NCI-H524 (cell line): ENCODE results near the gene SYNPR.
A peak's percentile ranks its signal among the peaks of the same experiment; 100 is the strongest.
"Not testable (repeated sequence)": the region's sequence is repeated elsewhere in the genome, so short reads cannot be mapped to it uniquely, and the experiment has no call there.

Source experiments
- DNase-seq, 2 experiments: peaks; one replicate each; lab custom pipeline; 2025; lab: John Stamatoyannopoulos, UW

SYNPR gene

DNA sequence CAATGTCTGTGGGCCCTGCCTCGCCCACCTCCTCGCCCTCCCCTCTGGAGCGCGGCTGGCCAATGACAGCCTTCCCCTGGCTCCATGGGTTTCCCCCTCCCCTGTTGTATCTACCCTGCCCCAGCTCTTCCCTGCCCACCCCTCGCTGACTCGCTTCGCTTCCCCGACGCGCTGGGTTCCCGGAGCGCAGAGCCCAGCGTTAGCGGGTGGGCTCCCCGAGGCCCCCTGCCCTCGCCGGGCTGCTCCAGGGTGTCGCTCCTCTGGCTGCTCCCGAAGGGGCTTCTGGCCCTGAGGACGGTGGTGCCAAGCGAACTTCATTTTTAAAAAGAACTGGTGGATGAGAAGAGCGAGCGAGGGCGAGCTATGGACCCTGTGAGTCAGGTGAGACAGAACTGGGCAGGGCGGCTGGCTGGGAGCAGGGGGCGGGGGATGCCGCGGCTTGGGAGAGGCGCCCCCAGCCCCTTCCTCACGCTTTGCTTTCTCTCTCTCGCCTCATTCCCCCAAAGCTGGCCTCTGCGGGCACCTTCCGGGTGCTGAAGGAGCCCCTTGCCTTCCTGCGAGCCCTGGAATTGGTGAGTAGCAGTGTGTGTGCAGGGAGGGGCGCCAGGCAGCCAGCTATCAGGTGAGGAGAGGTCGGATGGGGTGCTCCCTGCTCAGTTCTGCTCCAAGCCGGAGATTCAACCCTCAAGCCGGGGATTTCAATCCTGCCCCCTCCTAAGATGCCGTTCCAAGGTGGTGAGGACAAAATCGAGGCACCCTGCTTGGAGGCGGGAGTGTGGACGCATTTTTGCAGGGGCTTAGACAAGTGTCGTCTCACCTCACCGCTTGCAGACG lies at the start of gene SYNPR:
Gene SYNPR (plus strand): TSS at position 138 of the 834 bp plus-strand sequence.
- DNase-seq, result peak; percentile 9 to 50

DNA sequence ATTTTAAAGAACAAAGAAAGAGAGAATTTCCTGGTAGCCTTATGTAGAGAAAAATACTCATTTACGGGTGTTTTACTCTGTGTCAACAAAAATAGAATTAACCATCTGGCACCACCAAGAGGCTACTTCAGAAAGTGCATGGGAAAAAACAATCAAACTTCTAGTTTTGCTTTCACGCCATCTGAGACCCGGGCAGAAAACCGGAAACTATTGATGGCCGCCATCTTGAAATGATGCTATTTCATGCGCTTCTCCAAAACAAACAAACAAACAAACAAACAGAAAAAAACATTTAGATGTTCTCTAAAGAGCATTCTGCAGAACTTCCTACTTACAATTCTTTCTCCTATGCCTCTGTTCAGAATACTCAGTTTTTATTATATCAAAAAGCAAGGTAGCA lies 49.4 kb upstream of the SYNPR start:
- peak; percentile 54 to 79 for DNase-seq

DNA sequence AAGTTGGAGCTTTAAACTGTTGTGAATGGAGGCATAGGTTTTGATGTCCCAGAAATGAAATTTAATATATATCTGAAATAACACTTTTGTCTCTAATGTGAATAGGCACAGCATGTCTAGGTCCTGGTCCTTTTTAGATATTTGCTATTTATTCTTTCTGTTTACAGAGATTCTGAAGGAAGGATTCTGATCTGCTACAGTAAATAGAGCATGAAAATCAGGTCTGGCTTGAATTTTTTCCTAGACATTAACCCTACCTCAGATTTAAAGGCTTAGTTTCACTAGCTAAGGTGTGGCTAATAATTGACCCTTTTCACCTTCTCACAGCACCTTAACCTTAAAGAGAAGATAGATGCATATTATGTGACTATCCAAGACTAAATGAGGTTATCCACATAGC lies 48.0 kb upstream of the SYNPR start:
- no peak for DNase-seq

DNA sequence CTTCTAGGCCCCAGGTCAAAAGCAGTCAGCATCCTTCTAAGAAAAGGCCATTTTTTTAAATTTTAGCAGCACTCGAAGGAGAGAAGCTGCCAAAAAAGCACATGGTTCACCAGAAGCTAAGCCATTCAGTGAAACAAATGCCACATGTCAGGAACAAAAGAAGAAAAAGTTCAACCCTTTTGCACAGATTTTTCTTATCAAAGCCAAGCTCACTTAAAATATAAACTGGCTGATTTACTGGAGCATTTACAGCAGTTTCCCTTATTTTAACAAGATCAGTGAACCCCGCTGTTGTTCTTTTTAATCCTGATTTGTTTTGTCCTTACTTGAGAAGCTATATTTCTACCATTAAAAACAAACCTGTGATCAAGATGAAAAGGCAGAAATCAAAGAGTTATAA lies 46.5 kb upstream of the SYNPR start:
- DNase-seq, result no peak

DNA sequence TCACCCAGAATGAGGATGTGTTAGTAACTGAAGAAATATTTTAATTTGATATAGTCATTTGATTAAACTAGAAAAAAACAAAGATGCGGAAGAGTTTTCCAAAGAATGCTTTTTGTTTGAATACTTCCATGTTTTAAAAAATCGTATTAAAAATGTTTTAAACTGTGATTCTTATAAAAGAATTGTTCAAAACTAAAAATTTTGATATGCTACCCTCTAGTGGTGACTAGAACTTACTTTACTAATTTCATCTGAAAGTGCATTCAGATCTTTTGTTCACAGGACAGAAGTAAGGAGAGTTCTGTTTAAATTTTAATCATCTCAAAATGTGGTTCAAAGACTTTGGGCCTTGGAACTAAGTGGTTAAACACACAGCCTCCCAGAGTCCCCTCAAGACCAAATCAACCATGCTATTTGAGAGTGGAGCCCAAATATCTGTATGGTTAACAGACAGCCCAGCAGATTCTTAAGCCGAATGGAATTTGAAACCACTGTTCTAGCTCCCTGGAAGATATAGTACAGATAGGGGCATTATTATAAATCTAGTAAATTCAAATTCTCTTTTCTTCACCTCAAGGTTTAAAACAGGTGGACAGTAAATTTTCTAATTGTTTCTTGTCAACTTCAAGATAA lies 45.2 kb upstream of the SYNPR start:
- peak in 1 of 2 experiments; percentile 4 for DNase-seq

DNA sequence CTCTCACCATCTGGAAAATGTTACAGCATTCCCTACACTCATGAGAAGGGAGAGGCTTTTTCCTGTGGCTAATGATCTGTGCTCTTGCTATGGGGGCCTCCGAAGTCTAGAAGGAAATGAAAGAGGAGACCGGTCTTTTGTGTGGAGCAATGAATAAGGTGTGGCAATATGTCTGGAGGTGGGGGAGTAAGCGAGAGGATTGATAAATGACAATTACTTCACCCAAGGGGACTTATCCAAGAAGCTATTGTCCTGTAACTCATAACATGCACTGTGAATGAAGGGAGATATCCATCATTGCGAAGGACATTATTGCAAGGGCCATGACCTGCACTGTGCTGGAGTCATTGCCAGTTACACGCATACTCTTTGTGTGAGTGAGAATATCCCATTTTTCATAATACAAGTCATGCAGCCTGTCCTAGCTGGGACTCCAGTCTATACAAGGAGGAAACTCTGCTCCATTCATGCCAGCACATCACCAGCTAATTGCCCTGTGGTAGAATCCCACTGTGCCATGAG lies 37.7 kb upstream of the SYNPR start:
- DNase-seq, result no peak

DNA sequence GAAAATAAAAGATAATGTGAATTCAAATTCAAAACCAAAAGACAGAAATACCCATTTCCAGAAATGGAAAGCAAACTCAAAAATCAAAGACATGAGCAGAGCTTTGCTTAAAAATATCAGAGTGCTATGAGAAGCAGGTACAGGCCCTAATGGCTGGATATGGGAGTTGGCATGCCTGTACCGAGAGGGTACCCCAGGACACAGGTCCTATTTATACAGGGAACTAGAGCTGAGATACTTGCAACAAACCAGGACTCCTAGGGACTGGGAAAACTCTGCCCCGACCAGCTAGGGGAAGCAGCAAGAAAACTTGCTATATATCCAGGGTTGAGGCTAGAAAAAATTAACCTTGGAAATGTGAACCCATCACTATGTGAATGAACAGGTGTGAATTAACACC lies 36.0 kb upstream of the SYNPR start:
- DNase-seq, result no peak

DNA sequence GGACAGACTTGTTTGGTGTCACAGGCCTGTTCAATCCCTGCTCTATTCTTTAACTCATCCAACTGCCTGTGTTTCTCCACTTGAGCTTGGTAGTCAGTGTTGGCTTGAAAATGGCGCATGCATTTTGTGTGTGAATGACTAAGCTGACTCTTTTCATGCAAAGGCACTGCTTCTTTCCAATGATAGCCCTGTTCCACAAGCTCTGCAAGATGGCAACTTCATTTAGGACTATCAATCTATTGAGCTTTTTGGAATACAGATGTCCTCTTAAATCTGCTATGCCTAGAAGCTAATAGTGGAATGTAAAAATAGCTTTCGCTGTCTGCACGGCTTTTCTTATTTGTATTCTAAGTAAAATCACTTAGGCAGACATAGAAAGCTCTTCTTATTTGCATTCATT lies 33.6 kb upstream of the SYNPR start:
- no peak for DNase-seq

DNA sequence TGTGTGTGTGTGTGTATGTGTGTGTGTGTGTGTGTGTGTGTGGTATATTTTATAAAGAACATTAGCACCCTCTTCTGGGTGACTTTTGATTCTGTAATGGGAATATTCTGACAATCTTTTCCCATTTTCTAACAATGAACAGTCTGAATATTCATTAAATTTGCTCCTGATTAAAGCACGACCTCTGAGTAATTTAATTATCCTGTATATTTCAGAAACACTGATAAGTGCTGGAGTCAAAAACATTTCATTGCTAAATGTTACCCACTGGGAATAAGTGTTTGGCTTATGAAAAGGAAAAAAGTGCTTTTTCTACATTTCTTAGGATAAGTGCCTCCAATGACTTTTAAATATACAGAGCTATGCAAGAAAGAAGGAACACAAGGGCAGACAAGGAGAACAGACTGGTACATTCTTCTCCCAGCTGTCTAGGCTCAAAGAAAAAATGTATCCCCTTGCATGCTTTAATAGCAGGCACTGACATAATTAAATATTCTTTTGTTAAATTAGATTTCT lies 32.3 kb upstream of the SYNPR start:
- peak in 1 of 2 experiments; percentile 11 for DNase-seq

DNA sequence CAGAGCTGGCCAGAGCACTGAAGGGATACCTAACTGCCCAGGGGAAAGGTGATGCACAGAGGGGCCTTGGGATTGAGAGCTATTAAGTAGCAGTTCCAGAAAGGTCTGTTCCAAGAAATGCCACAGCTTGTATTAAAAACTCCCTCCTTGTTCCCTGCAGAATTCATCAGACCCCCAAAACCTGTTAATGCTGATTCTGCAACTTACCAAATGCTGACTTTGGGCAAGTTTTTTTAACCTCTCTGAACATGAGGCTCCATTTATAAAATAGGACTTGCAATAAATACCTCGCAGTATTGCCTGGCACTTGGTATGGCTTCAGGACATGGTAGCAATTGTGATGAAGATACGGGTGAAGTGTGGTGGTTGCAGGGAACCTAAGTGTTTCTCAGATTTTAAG lies 30.1 kb upstream of the SYNPR start:
- DNase-seq, result no peak

DNA sequence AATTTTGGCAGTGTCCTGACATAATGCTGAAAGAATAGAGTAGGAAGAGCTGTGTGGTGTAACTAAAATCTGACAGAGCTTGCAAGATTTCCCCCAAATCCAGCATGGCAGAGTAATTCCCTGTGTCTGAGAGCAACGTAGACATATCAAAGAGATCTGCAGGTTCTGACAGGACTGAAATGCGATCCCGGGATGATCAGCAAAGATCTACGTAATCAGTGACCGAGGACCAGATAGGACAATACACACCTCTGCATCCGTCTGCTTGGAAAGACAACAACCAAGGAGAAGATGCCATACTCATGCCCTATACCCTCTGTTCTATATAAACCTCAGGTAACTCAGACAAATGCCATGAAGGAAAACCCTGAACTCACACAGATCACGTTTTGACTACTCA lies 26.6 kb upstream of the SYNPR start:
- no peak for DNase-seq

DNA sequence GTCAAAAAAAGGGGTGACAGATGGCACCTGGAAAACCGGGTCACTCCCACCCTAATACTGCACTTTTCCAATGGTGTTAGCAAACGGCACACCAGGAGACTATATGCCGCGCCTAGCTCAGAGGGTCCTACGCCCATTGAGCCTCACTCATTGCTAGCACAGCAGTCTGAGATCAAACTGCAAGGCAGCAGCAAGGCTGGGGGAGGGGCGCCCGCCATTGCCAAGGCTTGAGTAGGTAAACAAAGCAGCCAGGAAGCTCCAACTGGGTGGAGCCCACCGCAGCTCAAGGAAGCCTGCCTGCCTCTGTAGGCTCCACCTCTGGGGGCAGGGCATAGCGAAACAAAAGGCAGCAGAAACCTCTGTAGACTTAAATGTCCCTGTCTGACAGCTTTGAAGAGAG lies 22.3 kb upstream of the SYNPR start:
- DNase-seq, result not testable (repeated sequence)

DNA sequence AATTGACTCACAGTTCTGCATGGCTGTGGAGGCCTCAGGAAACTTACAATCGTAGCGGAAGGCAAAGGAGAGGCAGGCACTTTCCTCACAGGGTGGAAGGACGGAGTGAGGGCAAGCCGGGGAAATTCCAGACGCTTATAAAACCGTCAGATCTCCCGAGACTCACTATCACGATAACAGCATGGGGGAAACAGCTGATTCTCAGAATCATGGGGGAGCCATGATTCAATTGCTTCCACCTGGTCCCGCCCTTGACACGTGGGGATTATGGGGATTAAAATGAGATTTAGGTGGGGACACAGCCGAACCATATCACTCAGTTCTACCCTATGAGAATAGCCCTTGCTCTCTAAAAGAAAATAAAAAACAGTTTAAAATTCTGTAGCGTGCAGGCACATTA lies 13.4 kb upstream of the SYNPR start:
- no peak for DNase-seq

DNA sequence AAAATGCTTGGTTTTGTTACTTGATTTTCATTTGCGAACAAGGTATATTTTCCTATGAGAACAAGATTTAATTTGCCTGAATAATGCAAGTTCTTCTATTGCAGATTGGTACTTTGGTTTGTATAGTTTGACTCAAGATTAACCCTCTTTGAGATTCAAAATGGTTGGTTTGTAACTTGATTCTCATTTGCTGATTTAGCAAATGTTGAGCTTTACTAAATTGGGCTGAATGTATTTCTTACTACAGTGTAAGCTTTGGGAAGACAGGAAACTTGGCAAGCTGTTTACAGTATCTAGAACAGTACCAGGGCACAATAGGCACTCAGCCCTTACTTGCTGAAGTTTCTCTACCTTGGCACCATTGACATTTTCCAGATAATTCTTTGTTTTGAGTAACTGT lies 3.7 kb upstream of the SYNPR start:
- DNase-seq, result no peak

DNA sequence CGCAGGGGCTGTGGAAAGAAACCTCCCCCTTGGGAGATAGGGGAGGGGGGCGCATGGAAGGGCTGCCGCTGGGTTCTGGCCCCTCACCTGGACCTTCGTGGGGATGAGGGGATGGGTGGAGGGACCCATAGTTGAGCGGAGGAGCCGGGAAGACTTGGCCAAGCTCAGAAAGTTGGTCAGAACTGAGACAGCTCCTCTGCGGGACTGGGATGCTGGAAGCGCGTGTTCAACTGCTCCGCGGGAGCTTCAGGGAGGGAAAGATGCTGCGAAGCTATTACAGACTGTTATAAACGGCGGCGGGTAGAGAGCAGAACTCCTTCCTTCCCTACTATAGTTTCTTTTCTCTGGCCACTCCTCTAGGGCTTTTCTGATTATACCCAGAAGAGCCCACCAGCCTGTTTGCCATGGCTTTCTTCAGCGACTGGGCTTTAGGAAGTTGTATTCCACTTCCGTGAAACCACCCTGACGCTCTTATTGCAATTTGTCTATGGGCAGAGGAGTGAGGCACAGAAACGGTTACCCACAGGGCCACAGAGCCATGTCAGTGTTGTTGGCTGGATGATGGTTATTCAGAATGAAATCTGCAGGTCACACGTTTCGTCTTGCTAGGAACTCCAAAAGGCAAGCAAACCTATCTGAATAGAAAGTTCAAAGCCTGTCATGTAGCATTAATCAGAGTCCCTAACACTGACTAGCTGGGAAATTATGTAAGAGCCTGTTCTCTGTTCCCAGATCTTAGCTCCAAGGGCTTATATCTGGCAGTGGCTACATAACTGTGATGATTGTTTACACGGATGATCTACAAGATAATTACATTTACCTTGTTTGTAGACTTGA lies 1.1 kb downstream of the SYNPR start:
- peak in 1 of 2 experiments; percentile 4 for DNase-seq

DNA sequence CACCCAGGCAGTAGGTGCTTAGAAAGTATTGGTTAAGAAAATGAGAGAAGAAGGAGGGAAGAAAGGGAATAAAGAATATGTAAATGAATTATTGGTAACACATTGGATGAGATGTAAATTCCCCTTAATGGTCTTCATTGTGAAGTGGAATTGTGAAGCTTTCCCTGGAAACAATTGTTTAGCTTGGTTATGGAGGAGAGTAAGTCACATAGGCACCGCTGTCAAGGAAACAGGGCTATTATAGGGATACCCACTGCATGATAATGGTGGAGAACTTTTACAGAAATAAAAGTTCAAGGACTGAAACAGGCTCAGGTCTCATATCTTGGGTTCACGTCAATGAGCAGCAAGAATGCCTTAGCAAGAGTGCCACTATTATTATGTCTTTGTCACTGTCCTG lies 9.5 kb downstream of the SYNPR start:
- DNase-seq, result no peak

DNA sequence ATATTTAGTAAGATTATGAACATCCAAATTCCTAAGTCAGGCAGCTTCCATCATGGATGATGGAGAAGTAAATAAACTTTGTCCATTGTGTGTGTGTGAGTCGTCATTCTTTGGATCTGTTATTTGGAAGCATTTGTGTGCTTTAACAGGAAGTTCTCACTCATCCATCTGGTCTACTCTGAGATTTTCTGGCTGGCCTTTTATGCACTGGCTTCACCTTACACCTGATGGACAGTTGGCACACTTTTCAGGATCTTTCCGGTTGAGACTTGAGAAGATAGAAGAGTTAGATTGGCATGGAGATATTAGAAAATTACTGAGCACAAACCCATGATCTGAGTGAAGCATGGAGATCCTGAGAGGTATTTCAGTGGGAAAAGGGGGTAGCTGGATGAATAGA lies 12.6 kb downstream of the SYNPR start:
- DNase-seq, result no peak

DNA sequence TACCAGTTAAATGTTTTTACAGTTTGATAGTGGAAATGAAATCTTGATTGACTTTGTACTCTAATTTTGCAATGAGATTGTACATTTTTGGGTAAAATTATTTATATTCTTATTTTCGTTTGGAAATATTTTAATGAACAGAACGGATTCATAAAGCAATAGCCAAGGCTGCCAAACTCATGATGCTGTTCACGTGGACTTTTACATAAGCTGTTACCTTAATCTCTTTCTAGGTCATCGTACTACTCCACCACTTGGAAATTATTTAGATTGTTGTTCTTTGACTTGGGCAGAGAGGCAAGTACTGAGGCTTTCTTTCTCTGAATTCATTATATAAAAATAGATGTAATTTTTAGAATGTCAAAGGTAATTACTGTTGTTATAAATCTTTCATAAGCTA lies 16.2 kb downstream of the SYNPR start:
- no peak for DNase-seq

DNA sequence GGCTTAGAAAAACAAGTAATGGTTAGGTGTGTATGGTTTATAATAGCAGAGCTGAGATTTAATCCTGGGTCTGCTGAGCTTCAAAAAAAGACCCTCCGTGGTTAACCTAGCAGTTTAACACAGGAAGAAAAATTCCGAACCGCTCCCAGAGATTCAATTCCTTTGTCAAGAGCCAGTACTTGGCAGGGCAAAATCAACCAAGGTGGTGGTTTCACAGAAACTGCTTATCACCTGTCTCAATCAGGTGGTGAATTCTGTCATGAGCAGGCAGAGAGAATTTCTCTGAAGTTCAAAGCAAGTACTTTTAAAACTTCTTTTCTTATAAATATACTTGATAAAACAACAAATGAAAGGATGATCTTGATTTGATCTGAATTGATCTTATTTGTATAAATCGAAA lies 17.2 kb downstream of the SYNPR start:
- DNase-seq, result no peak

DNA sequence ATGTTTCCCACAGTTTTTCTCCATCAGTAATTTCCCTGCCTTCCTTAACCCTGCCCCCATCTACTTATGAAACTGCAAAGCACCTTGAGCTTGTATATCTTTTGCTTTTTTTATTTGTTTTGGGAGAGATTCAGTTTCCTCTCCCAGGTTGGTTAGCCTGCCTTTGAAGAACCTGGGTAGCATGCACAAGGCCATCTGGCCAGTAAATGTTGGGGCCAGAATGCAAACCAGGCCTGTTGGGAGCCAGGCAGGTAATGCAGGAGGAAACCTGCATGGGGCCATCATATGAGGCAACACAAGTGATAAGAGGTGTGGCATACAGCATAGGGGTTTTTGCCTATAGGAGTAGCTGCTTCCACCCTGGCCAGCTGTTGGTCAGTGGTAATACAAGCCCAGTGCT lies 17.7 kb downstream of the SYNPR start:
- no peak for DNase-seq

DNA sequence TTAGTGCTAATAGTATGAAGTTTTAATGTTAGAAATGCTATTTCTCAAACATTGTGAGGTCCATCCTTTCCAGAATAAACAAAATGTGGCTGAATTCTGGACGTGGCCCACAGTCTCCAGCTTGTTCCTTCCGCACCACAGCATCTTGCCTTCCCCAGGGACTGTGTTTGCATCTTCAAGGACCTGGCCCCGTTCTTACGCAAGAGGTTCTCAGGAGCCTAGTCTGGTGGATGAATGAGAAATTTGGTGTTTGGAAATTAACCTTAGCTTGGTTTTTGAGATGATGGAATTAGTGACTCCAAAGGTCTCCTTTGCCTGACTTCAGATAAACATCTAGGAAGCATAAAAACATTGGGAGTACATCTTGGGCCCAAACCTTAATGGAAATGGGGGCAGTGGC lies 18.1 kb downstream of the SYNPR start:
- DNase-seq, result no peak

DNA sequence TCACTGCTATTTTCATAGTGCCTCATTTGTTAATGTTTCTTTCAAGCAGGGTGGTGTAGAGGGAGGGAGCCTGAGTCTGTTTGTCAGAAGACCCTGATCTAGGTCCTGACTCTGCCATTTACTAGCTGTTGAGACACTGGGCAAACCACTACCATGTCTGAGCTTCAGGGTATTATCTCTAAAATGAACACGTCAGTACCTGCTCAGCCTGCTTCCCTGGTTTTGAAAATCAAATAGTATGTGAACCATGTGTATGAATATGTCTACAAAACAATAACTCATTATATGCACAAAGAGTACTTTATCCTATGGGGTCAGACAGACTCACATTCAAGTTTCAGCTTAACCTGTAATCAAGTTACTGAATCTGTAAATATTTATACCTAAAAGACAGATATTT lies 25.1 kb downstream of the SYNPR start:
- DNase-seq, result no peak
